Activated T-cell treated with anti-CD3 and anti-CD28 coated beads, Interleukin-2, amount 50 U/mL, for 72 hours (primary cell): ENCODE results near the gene LAMTOR2. TPM values are rescaled to one million over a fixed set of nuclear protein-coding genes. Genes with fewer than 3 reads are reported as not detected.

Experiments
- ATAC-seq, 2 donors: fragments of 150-1000 bp; cut with Tn5 transposase; replicated peaks in 1 of 2; 2 replicates each; pipeline ENCODE4 v1.10.0; 2021; ENCODE audit warnings: moderate library complexity in 2 of 2, mild to moderate bottlenecking in 1 of 2
- DNase-seq, 2 donors: peaks; one replicate each; pipeline ENCODE4 v3.0.0; 2021 to 2022; ENCODE audit warnings: mixed read lengths in 1 of 2
- H3K27ac Mint-ChIP-seq: one replicate; pipeline ENCODE4 v1.8.0; 2022; ENCODE audit warnings: mild to moderate bottlenecking, moderate library complexity, mixed read lengths
- H3K27me3 Mint-ChIP-seq: one replicate; pipeline ENCODE4 v1.8.0; 2022; ENCODE audit warnings: low read depth, mixed read lengths
- H3K36me3 Mint-ChIP-seq, 2 donors: one replicate each; pipeline ENCODE4 v1.8.0; 2022; ENCODE audit warnings: mixed read lengths in 2 of 2, mild to moderate bottlenecking in 1 of 2; ENCODE audit not compliant: insufficient read depth in 2 of 2
- H3K4me1 Mint-ChIP-seq: one replicate; pipeline ENCODE4 v1.8.0; 2022; ENCODE audit warnings: low read depth, mixed read lengths
- H3K4me3 Mint-ChIP-seq, 2 donors: one replicate each; pipeline ENCODE4 v1.8.0; 2022; ENCODE audit warnings: mild to moderate bottlenecking in 2 of 2, mixed read lengths in 2 of 2, moderate library complexity in 2 of 2
- H3K9me3 Mint-ChIP-seq, 2 donors: one replicate each; pipeline ENCODE4 v1.8.0; 2022; ENCODE audit warnings: mixed read lengths in 2 of 2
- total RNA-seq, 2 donors: library from RNA; stranded (reverse); gene quantifications; one replicate each; pipeline ENCODE4 v1.2.3, GENCODE V29; 2022

The LAMTOR2 gene
- total RNA-seq, 2 donors from 2014 or later, result 58.7 to 61.8 TPM

DNA sequence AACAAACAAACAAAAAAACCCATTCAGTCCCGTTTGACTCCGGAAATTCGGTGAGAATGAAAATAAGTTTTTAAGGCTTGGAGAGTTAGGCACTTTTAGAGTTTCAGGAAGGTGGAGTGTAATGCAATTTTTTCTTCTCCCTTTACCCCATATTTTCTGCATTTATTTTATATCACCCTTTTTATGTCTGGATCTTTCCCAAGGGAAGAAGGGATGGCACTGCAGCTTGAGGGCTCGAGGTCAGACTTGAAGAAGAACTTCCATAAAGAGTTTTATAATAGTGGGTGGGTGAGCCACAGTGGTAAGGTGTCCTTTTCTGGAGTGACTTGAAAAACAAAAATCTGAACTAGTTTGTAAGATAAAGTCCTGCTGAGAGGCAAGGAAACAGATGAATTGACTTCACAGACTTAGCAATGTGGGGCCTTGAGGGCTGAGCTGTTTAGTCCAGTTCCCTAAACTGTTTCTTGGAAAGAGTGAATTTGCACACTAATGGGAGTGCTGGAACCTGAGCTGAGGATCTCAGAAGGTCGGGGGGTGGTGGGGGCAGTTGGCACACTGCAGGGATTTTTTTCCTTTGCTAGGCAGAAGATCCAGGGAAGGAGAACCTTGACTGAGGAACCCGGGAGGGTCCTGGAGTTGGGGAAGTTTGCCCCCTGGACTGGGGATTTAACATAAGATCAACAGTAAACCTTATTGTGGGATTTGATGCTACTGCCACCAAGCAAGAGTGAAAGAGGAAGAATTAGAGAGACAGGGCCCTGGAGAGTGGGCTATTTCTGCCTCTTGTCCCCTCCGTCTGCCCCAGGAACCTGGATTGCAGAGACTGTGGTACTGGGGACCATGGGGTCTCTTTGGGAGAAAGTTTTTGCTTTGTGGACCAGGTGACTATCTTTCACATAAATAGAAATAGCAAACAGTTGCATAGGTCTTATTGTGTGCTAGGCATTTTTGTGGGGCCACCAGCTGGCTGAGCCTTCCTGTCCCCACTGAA lies 29.5 kb downstream of the LAMTOR2 start:
- Mint-ChIP-seq H3K27me3 (peaks cover 63% of the 10 kb centered on the region), H3K4me1 (peaks cover 5% of the 10 kb centered on the region), H3K27ac (no peak overlapping the region), H3K36me3 (no peaks in the 10 kb centered on the region), H3K4me3 (peak overlapping the region; percentile 31 to 89), H3K9me3 (no peaks in the 10 kb centered on the region)
- DNase-seq, result no peak
- ATAC-seq, result no peak

DNA sequence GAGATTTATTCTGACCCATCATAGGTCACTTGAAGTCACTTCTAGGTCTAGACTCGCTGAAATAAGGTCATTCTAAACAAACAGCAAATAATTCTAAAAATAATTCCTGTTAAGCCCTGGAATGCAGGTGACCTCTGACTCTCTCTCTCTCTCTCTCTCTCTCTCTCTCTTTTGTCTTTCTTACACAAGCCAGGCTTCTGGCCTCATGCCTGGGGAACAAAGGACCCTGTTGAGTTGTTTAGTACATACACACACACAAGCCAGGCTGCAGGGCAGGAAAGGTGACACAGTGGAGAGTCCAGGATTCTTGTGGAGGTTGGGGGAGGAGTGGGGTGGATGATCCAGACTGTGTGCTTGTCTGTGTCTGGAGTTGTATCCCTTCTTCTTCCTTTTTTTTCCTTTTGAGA lies 31.7 kb downstream of the LAMTOR2 start:
- DNase-seq (no peak), ATAC-seq (no peak)
- no peak overlapping the region for H3K4me3 Mint-ChIP-seq
- no peak overlapping the region for H3K27ac Mint-ChIP-seq
- peaks cover 52% of the 10 kb centered on the region for H3K27me3 Mint-ChIP-seq
- no peaks in the 10 kb centered on the region for H3K36me3 Mint-ChIP-seq
- peaks cover under 1% of the 10 kb centered on the region for H3K4me1 Mint-ChIP-seq
- H3K9me3 Mint-ChIP-seq, result no peaks in the 10 kb centered on the region

DNA sequence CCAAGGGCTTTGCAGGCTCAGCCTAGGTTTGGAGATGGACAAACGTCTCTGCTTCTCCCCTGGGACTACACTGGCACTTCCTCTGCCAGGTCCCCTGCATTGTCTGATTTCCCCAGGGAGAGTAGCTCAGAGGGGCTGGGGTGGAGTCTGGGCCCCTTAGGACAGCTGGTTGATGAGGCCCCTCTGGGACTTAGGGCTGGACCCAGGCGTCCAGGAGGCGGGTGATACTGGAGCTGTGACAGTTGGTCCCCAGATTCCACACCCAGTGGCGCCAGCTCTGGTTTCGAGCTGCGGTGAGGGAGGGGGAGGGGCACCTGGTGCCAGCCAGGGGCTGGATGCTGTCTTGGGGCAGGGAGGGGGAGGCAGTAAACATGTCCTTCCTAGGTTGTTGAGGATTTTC lies 35.1 kb downstream of the LAMTOR2 start:
- Mint-ChIP-seq H3K27ac (no peak overlapping the region), H3K4me1 (no peaks in the 10 kb centered on the region), H3K27me3 (peaks cover 47% of the 10 kb centered on the region), H3K9me3 (no peaks in the 10 kb centered on the region), H3K4me3 (no peak overlapping the region), H3K36me3 (no peaks in the 10 kb centered on the region)
- ATAC-seq (no peak), DNase-seq (no peak)

DNA sequence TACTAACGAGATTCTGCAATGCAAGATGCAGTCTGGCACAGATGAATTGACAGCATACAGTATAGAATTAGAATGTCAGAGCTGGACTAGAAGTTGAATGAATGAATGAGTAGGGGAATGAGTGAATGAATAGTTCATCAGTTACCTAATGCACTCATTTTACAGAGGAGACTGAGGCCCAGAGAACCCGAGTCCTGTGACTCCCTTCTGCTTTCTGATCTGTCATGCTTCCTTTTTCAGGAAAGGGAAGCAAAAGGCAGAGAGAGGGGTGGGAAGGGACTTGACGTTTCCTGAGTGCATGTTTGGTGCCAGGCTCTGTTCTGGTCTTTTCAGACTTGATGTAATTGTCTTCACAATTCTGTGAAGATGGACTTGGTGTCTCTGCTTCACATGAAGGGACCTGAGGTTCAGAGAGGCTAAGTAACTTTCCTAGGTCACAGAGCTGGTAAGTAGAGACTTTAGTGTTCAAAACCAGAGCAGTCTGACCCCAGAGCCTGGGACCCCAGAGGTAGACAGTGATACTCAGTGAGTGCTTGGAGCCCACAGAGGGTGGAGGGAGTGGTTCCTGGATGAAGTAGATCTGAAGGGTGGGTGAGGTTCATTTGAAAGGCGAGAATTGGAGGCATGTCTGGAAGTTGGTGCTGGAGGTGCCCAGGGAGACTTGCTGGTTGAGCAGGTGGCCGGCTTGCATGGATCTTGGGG lies 35.7 kb downstream of the LAMTOR2 start:
- ATAC-seq (peak; percentile 32 to 40), DNase-seq (no peak)
- Mint-ChIP-seq H3K4me3 (no peak overlapping the region), H3K27me3 (peaks cover 45% of the 10 kb centered on the region), H3K4me1 (peaks cover 3% of the 10 kb centered on the region), H3K27ac (no peak overlapping the region), H3K9me3 (no peaks in the 10 kb centered on the region), H3K36me3 (no peaks in the 10 kb centered on the region)

DNA sequence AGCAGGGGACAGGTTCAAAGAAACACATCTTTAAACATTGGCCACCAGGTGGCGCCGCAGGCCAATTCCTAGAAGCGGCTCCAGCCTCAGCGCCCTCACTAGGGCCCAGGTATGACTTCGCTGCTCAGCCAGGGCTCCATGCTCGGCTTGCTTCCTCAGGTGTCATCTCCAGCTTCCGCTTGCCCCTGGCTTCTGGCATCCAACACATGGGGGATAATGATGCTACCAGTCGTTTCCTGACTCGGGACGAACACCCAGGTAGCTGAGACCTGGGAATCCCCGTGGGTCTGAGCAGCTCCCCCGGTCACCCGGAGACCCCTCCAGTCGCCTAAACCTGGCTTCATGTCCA lies 36.2 kb downstream of the LAMTOR2 start:
- peaks cover 8% of the 10 kb centered on the region for H3K4me1 Mint-ChIP-seq
- ATAC-seq (peak; percentile 95 to 98), DNase-seq (peak; percentile 88 to 91)
- no peaks in the 10 kb centered on the region for H3K9me3 Mint-ChIP-seq
- H3K4me3 Mint-ChIP-seq, result no peak overlapping the region
- H3K36me3 Mint-ChIP-seq, result no peaks in the 10 kb centered on the region
- peaks cover 45% of the 10 kb centered on the region for H3K27me3 Mint-ChIP-seq
- no peak overlapping the region for H3K27ac Mint-ChIP-seq

DNA sequence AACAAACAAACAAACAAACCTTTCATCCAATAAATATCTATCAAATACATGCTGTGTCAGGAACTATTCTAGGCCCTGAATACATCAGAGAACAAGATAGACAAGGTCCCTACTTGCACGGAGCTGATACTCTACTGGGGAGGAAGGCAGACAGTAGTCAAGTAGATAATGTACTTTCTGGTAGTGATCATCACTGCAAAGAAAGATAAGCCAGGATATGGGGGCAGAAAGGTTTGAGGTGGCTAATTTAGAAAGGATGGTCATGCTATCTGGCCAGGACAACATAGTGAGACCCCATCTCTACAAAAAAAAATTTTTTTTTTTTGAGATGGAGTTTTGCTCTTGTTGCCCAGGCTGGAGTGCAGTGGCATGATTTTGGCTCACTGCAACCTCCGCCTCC lies 37.0 kb downstream of the LAMTOR2 start:
- no peak overlapping the region for H3K4me3 Mint-ChIP-seq
- H3K36me3 Mint-ChIP-seq, result no peaks in the 10 kb centered on the region

DNA sequence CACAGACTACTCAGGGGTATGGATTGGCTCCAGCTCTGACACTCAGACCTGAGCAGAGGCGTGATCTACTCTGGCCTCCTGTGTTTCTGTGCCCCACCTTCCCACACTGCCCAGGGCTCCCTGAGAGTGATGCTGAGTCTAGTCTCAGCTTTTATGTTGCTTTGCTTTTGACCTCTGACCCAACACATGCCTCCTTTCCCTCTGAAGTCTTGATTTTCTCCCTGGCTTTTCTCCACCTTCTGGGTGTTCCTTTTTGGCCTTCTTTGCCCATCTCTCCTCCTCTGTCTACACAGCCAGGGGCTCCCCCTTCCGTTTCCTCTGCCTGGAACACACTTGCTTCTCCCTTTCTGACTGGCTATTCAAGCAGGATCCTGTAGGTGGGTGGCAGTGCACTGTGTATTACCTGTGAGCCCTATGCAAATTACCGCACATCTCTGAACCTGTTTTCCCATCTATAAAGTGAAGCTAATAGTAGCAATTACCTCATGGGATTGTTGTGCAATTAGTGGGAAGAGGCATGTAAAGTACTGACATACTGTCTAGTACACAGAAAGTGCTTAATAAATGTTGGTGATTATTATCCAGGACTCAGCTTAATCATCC lies 41.4 kb downstream of the LAMTOR2 start:
- Mint-ChIP-seq H3K4me1 (peaks cover 54% of the 10 kb centered on the region), H3K27ac (peak overlapping the region; percentile 61), H3K9me3 (no peaks in the 10 kb centered on the region), H3K36me3 (peaks cover 2 to 3% of the 10 kb centered on the region in 2 donors), H3K27me3 (peaks cover 26% of the 10 kb centered on the region), H3K4me3 (peak overlapping the region; percentile 33 to 81)
- ATAC-seq (no peak), DNase-seq (no peak)

More for the DNA sequence above, 37.0 kb downstream of the LAMTOR2 start:
- DNase-seq (no peak), ATAC-seq (no peak)
- peaks cover 16% of the 10 kb centered on the region for H3K4me1 Mint-ChIP-seq
- no peaks in the 10 kb centered on the region for H3K9me3 Mint-ChIP-seq
- H3K27ac Mint-ChIP-seq, result no peak overlapping the region
- H3K27me3 Mint-ChIP-seq, result peaks cover 42% of the 10 kb centered on the region

DNA sequence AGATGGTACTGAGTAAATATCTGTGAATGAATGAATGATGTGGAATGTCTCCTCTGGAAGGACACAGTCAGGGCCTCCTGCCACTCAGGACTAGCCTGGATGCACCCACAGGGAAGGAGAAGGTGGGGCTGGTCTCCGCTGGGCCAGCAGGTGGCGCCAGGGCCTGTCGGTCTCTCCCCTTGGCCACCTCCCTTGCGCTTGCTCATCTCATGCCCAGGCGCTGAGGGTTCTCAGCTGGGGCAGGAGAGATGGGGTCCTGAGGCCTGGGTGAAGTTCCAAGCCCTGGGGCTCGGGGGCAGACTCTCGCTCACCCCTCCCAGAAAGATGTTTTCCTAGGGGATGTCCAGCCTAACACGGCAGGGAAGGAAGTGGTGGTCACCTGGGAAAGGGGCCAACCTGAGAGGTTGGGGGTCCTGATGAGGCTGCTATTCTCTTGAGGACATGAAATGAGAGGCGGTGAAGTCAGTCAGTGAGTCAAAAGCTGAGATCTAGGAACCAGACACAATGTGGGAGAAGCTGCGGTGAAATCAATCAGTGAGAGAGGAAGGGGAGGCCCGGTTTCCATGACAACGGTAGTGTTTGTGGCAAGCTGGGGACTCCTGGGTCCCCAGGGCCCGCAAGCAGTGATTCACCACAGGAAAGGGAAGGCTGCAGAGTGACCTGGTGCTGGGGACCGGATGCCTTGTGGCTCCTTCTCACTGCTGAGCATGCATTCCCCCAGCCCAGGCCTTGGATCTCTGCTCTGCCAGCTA lies 42.2 kb downstream of the LAMTOR2 start:
- Mint-ChIP-seq H3K27ac (peak overlapping the region; percentile 61), H3K36me3 (peaks cover 2 to 3% of the 10 kb centered on the region in 2 donors), H3K4me1 (peaks cover 63% of the 10 kb centered on the region), H3K9me3 (no peaks in the 10 kb centered on the region), H3K4me3 (peak overlapping the region; percentile 33 to 81), H3K27me3 (peaks cover 26% of the 10 kb centered on the region)
- ATAC-seq (peak; percentile 84 to 88), DNase-seq (peak; percentile 94 to 97)

DNA sequence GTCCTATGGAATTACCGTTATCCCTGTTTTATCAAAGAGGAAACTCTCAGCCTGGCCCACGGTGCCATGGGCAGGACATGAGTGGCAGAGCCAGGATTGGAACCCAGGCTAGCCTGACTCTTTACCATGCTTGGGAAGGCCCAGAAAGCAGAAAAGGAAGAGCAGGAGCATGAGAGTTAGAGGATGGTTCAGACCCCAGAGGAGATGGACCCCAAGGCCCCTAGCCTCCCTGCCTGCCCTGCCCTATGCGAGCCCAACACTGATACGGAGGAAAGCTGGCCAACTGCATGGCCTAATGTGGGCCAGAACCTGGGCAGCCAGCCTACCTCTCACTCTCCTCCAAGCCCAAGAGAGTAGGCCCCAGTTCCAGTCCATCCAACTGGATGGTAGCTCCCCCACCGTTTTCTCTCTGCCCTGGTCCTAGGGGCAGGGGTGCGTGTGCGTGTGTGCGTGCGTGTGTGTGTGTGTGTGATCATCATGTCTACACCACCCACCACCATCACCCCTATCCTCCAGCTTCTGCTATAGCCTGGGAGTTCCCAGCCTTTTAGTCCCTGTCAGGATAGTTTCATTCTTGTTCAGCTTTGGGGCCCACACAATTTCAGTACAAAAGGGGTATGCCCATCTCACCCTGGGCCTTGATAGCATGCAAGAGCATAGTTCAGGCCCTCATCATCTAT lies 43.1 kb downstream of the LAMTOR2 start:
- H3K4me1 Mint-ChIP-seq, result peaks cover 67% of the 10 kb centered on the region
- peak overlapping the region; percentile 61 for H3K27ac Mint-ChIP-seq
- H3K4me3 Mint-ChIP-seq, result peak overlapping the region; percentile 33 to 81
- peak; percentile 46 to 50 for ATAC-seq
- DNase-seq, result peak; percentile 73 to 81
- peaks cover 2 to 3% of the 10 kb centered on the region in 2 donors for H3K36me3 Mint-ChIP-seq
- no peaks in the 10 kb centered on the region for H3K9me3 Mint-ChIP-seq
- H3K27me3 Mint-ChIP-seq, result peaks cover 26% of the 10 kb centered on the region

DNA sequence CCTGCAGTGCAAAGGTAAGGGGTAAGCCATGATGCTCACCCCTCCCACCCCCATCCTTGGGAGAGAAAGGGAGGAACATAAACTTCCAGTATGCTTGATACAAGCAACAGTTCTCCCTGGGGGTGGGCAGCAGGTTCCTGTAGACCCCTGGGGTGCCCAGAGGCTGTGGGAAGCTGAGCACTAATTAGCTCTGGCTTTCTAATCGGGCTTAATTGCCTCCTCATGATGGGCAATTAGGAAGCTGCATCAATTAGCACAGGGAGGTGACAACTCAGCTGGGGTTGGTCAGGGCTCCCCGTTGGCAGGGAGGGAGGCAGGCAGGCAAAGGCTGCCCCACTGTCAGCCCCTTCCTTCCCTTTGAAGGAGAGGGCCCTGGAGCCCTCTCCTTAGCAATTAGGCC lies 44.2 kb downstream of the LAMTOR2 start:
- DNase-seq (no peak), ATAC-seq (no peak)
- Mint-ChIP-seq H3K4me1 (peaks cover 78% of the 10 kb centered on the region), H3K9me3 (no peaks in the 10 kb centered on the region), H3K27me3 (peaks cover 20% of the 10 kb centered on the region), H3K27ac (no peak overlapping the region), H3K4me3 (peak overlapping the region; percentile 33 to 81), H3K36me3 (peaks cover 2 to 3% of the 10 kb centered on the region in 2 donors)

DNA sequence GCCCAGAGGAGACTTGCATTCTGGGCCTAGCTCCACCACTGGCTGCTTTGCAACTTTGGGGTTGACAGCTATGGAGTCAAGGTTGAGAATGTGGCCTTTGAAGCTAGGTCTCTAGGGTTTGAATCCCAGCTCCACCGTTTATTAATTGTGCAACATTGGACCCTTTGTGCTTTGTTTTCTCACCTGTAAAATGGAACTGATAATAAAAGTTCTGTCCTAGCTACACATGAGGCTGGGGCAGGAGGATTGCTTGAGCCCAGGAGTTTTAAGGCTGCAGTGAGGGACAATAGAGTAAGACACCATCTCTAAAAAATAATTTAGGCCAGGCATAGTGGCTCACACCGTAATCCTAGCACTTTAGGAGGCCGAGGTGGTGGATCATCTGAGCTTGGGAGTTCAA lies 44.7 kb downstream of the LAMTOR2 start:
- DNase-seq (no peak), ATAC-seq (no peak)
- Mint-ChIP-seq H3K4me3 (no peak overlapping the region), H3K36me3 (peaks cover 2 to 3% of the 10 kb centered on the region in 2 donors), H3K4me1 (peaks cover 83% of the 10 kb centered on the region), H3K9me3 (no peaks in the 10 kb centered on the region), H3K27me3 (peaks cover 15% of the 10 kb centered on the region), H3K27ac (no peak overlapping the region)
